SH-SY5Y (cell line): ENCODE measurements around the gene DEPDC5.

Experiments
- GATA2 ChIP-seq: IDR thresholded peaks from 2 replicates; pipeline ENCODE4 v1.6.1; 2011; ENCODE audit warnings: mild to moderate bottlenecking, low read depth, low read length
- GATA3 ChIP-seq: IDR thresholded peaks from 2 replicates; pipeline ENCODE4 v1.6.1; 2011; ENCODE audit warnings: low read depth, mild to moderate bottlenecking, low read length, moderate library complexity

GRCh38 chr22:31938296-31938695 is 184.5 kb downstream of the DEPDC5 start:
- TF ChIP-seq GATA2 (no peak), GATA3 (no peak)
